HUES48 (cell line): ENCODE data around the gene KRTAP10-5.

Experiments
- H3K27ac ChIP-seq: one replicate; pipeline ENCODE4 v1.7.0; 2013; ENCODE audit warnings: low read depth, low read length, inconsistent platforms
- H3K27me3 ChIP-seq: 2 replicates; pipeline ENCODE4 v1.6.1; 2013; ENCODE audit warnings: mild to moderate bottlenecking, low read length; ENCODE audit not compliant: control insufficient read depth, insufficient read depth
- H3K36me3 ChIP-seq: 2 replicates; pipeline ENCODE4 v1.6.1; 2013; ENCODE audit warnings: low read length; ENCODE audit not compliant: control insufficient read depth, insufficient read depth
- H3K4me1 ChIP-seq: 2 replicates; pipeline ENCODE4 v1.6.1; 2013; ENCODE audit warnings: mild to moderate bottlenecking, low read length; ENCODE audit not compliant: control insufficient read depth, insufficient read depth
- H3K4me3 ChIP-seq: 2 replicates; pipeline ENCODE4 v1.5.1; 2013; ENCODE audit warnings: mild to moderate bottlenecking, low read depth, low read length
- H3K9ac ChIP-seq: 2 replicates; pipeline ENCODE4 v1.6.1; 2013; ENCODE audit warnings: mild to moderate bottlenecking, low read depth, low read length, moderate library complexity
- H3K9me3 ChIP-seq: 2 replicates; pipeline ENCODE4 v1.6.1; 2013; ENCODE audit warnings: low read length; ENCODE audit not compliant: control insufficient read depth, insufficient read depth

Gene KRTAP10-5

GRCh38 chr21:44532712-44533111, 47.7 kb downstream of the KRTAP10-5 start:
- H3K4me3 ChIP-seq, result no peak overlapping the region
- H3K9me3 ChIP-seq, result no peaks in the 10 kb centered on the region
- no peak overlapping the region for H3K9ac ChIP-seq
- no peaks in the 10 kb centered on the region for H3K36me3 ChIP-seq
- no peak overlapping the region for H3K27ac ChIP-seq
- no peaks in the 10 kb centered on the region for H3K27me3 ChIP-seq
- no peaks in the 10 kb centered on the region for H3K4me1 ChIP-seq

GRCh38 chr21:44531606-44532564, 48.5 kb downstream of the KRTAP10-5 start:
- no peaks in the 10 kb centered on the region for H3K9me3 ChIP-seq
- no peaks in the 10 kb centered on the region for H3K36me3 ChIP-seq
- no peak overlapping the region for H3K4me3 ChIP-seq
- H3K27ac ChIP-seq, result no peak overlapping the region
- H3K27me3 ChIP-seq, result no peaks in the 10 kb centered on the region
- H3K4me1 ChIP-seq, result no peaks in the 10 kb centered on the region
- H3K9ac ChIP-seq, result no peak overlapping the region

- H3K4me1 ChIP-seq, result no peaks in the 10 kb centered on the region
- H3K9me3 ChIP-seq, result no peaks in the 10 kb centered on the region
- no peak overlapping the region for H3K9ac ChIP-seq
- no peak overlapping the region for H3K27ac ChIP-seq
- no peak overlapping the region for H3K4me3 ChIP-seq
- H3K27me3 ChIP-seq, result no peaks in the 10 kb centered on the region
- no peaks in the 10 kb centered on the region for H3K36me3 ChIP-seq
Measured at GRCh38 chr21:44530903-44531605, 49.4 kb downstream of the KRTAP10-5 start.

GRCh38 chr21:44530221-44530902, 50.0 kb downstream of the KRTAP10-5 start:
- no peak overlapping the region for H3K4me3 ChIP-seq
- no peaks in the 10 kb centered on the region for H3K4me1 ChIP-seq
- no peaks in the 10 kb centered on the region for H3K9me3 ChIP-seq
- H3K27me3 ChIP-seq, result no peaks in the 10 kb centered on the region
- no peak overlapping the region for H3K27ac ChIP-seq
- H3K36me3 ChIP-seq, result no peaks in the 10 kb centered on the region
- no peak overlapping the region for H3K9ac ChIP-seq

GRCh38 chr21:44529503-44530125, 50.8 kb downstream of the KRTAP10-5 start:
- H3K36me3 ChIP-seq, result no peaks in the 10 kb centered on the region
- H3K27me3 ChIP-seq, result no peaks in the 10 kb centered on the region
- H3K4me3 ChIP-seq, result no peak overlapping the region
- no peaks in the 10 kb centered on the region for H3K9me3 ChIP-seq
- H3K4me1 ChIP-seq, result no peaks in the 10 kb centered on the region
- H3K9ac ChIP-seq, result no peak overlapping the region
- H3K27ac ChIP-seq, result no peak overlapping the region
